Left lung (tissue), 10 donors: ENCODE measurements around the gene APOL1. TPM values are rescaled to one million over a fixed set of nuclear protein-coding genes. Genes with fewer than 3 reads are reported as not detected.
A peak's percentile ranks its signal among the peaks of the same experiment; 100 is the strongest.
"Not testable (repeated sequence)": the region's sequence is repeated elsewhere in the genome, so short reads cannot be mapped to it uniquely, and the experiment has no call there.

Source experiments
- ATAC-seq: fragments of 200-7000 bp; cut with Tn5 transposase; one replicate; pipeline ENCODE4 v1.9.1; 2020; ENCODE audit warnings: moderate library complexity
- DNase-seq, 4 donors: peaks; one replicate each; pipeline ENCODE4 v3.0.0-alpha.2; 2013 to 2020
- H3K27ac ChIP-seq, 2 donors: fragments of 200-600 bp; sonication (generic) in 1 of 2; one replicate each; pipeline versions ENCODE4 v1.5.0 to v1.8.0; 2020 to 2021
- H3K27me3 ChIP-seq, 2 donors: fragments of 200-600 bp; sonication (generic) in 1 of 2; one replicate each; pipeline versions ENCODE4 v1.5.0 to v1.8.0; 2020 to 2021
- H3K36me3 ChIP-seq, 2 donors: fragments of 200-600 bp; sonication (generic) in 1 of 2; one replicate each; pipeline versions ENCODE4 v1.5.0 to v1.8.0; 2020 to 2021
- H3K4me1 ChIP-seq, 2 donors: fragments of 200-600 bp; one replicate each; pipeline ENCODE4 v1.8.0; 2021
- H3K4me3 ChIP-seq, 2 donors: fragments of 200-600 bp; sonication (generic) in 1 of 2; one replicate each; pipeline versions ENCODE4 v1.5.0 to v1.8.0; 2020 to 2021; ENCODE audit warnings: mild to moderate bottlenecking in 1 of 2
- H3K9me3 ChIP-seq, 2 donors: fragments of 200-600 bp; sonication (generic) in 1 of 2; one replicate each; pipeline versions ENCODE4 v1.5.0 to v1.8.0; 2020 to 2021
- CTCF ChIP-seq, 2 donors: fragments of 200-600 bp; sonication (generic) in 1 of 2; IDR thresholded peaks; one replicate each; pipeline versions ENCODE4 v1.5.0 to v1.8.0; 2021; ENCODE audit warnings: antibody characterized with exemption in 2 of 2
- intact Hi-C, 2 donors: fragments of 100-400 bp; cut with DNase I; formaldehyde crosslinking; loops; one replicate each; pipeline versions ENCODE4 v1.11.2 to v1.14.2; 2022
- polyA plus RNA-seq, 6 donors: library from polyadenylated mRNA; unstranded; fragments of 120-200 nt; gene quantifications; one replicate each; pipeline ENCODE4 v1.2.1, GENCODE V29; 2013; ENCODE audit not compliant: insufficient read length in 6 of 6
- total RNA-seq, 2 donors: library from RNA; stranded (reverse); fragmentation: NEBNext Ultra II Directional; extraction: Animal tissue kit (Norgen Biotek cat#: 25700); gene quantifications; one replicate each; pipeline ENCODE4 v1.2.1, GENCODE V29; 2021
- donor health status: DM: no; HTN: yes; CAD: no.
- donor health status: DM: no; HTN: no; CAD: no.

Gene APOL1
- total and polyA plus RNA-seq, 8 donors, result 8.6 to 109 (median 13.5) TPM

DNA sequence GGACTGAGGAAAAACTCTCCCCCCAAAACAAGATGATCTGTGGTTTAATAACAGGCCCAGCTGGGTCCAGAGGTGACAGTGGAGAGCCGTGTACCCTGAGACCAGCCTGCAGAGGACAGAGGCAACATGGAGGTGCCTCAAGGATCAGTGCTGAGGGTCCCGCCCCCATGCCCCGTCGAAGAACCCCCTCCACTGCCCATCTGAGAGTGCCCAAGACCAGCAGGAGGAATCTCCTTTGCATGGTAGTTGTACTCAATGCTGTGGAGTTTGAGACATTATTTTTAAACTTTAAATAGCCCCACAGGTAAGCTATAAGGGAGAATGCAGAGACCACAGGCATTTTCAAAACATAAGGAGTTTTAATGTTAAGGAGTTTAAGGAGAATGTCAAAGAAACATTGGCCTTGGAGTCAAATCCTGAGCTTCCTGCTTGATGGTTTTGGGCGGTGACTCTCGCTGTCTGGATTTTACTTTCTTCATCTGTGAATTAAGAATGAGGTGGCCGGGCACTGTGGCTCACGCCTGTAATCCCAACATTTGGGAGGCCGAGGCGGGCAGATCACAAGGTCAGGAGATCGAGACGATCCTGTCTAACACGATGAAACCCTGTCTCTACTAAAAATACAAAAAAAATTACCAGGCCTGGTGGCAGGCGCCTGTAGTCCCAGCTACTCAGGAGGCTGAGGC is 6.8 kb downstream of the APOL1 start:
- ATAC-seq (no peak), DNase-seq (no peak)
- TF ChIP-seq CTCF (IDR thresholded peaks at IDR 0.05), result no peak
- Histone ChIP-seq H3K27me3 (no peaks in the 10 kb centered on the region), H3K36me3 (peaks cover 0 to 52% of the 10 kb centered on the region in 2 donors), H3K27ac (peak overlapping the region in 1 of 2 donors; percentile 57), H3K9me3 (no peaks in the 10 kb centered on the region), H3K4me3 (no peak overlapping the region), H3K4me1 (peaks cover under 1 to 42% of the 10 kb centered on the region in 2 donors)
- intact Hi-C loops, result no loop called here

GRCh38 chr22:36261675-36262074 is 8.7 kb downstream of the APOL1 start:
- ATAC-seq, H3K4me3 ChIP-seq, intact Hi-C loops, DNase-seq, H3K27me3 ChIP-seq, H3K9me3 ChIP-seq, H3K27ac ChIP-seq: not testable (repeated sequence)
- Histone ChIP-seq H3K36me3 (peaks cover 0 to 71% of the 10 kb centered on the region in 2 donors), H3K4me1 (peaks cover 0 to 29% of the 10 kb centered on the region in 2 donors)

DNA sequence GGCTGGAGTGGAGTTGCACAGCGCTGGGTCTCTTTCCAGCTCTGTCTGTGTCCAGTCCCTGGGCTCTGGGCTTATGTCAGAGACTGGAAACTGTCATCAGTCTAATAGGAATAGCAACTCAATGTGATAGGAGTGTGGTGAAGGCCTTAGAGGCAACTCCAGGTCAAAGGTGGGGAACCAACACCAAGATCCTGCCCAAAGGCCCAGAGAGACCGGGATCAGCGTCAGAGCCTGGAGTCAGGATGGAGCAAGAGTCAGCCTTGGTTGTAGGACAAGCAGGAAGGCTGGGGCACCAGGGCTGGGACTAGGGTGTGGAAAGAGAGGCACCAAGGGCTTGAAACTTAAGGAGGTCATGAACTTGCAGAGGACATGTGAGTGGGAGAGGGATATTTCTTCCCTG is 9.4 kb downstream of the APOL1 start:
- ATAC-seq, H3K27me3 ChIP-seq, H3K9me3 ChIP-seq, DNase-seq, H3K4me3 ChIP-seq, H3K27ac ChIP-seq, intact Hi-C loops: not testable (repeated sequence)
- H3K36me3 ChIP-seq, result peaks cover 0 to 75% of the 10 kb centered on the region in 2 donors
- peaks cover 0 to 23% of the 10 kb centered on the region in 2 donors for H3K4me1 ChIP-seq

GRCh38 chr22:36263216-36263673 is 10.3 kb downstream of the APOL1 start:
- ATAC-seq, result not testable (repeated sequence)
- H3K36me3 ChIP-seq, result peaks cover 0 to 65% of the 10 kb centered on the region in 2 donors

DNA sequence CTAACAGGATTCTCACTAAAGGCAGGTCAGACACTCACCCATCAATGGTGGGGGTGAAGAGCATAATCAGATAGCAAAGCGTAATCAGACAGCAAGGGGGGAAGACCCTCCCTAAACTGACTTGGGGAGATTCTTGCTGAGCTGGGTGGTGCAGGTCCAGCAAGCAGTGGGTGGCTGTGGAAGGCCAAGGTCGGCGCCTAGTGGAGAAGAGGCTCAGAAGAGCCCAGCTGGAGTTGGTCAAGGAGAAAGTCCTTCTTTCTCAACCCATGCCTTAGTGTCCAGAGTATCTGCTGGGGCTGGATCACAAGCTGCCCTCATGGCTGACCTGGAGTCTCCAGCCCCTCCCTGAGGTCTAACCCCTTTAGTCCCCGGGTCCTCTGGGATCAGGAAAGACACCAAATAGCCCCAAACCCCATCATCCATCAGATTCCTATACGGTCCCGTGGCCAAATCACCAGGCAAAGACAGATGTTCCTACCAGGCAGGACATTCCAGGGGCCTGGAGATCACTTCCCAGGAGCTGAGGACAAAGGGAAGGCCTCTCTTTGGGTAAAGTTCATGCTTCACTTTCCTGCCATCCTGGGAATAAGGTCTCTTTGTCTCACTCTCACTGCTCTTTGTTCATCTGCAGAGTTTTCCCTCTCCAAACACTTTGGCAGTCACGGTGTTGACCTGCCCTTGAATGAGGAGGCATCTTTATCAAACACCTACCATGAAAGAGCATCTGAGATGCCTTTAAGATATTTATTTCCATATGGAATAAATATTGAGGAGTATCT is 11.1 kb downstream of the APOL1 start:
- DNase-seq, H3K27me3 ChIP-seq, H3K27ac ChIP-seq, H3K4me3 ChIP-seq, ATAC-seq, H3K9me3 ChIP-seq, H3K4me1 ChIP-seq, intact Hi-C loops: not testable (repeated sequence)
- peaks cover 0 to 63% of the 10 kb centered on the region in 2 donors for H3K36me3 ChIP-seq

More at GRCh38 chr22:36263216-36263673, 10.3 kb downstream of the APOL1 start:
- H3K4me3 ChIP-seq, DNase-seq, H3K27me3 ChIP-seq, intact Hi-C loops, H3K9me3 ChIP-seq, H3K27ac ChIP-seq: not testable (repeated sequence)
- H3K4me1 ChIP-seq, result peaks cover 0 to 14% of the 10 kb centered on the region in 2 donors

GRCh38 chr22:36267058-36267457 is 14.1 kb downstream of the APOL1 start:
- no peak for DNase-seq
- intact Hi-C loops, result no loop called here
- Histone ChIP-seq H3K36me3 (peaks cover 0 to 50% of the 10 kb centered on the region in 2 donors), H3K9me3 (no peaks in the 10 kb centered on the region), H3K4me3 (no peak overlapping the region), H3K4me1 (no peaks in the 10 kb centered on the region), H3K27ac (no peak overlapping the region), H3K27me3 (no peaks in the 10 kb centered on the region)
- no peak for ATAC-seq
- no peak for TF ChIP-seq CTCF (IDR thresholded peaks at IDR 0.05)

- TF ChIP-seq CTCF (IDR thresholded peaks at IDR 0.05), result no peak
These were observed 15.1 kb downstream of the APOL1 start for GRCh38 chr22:36267896-36268485.

DNA sequence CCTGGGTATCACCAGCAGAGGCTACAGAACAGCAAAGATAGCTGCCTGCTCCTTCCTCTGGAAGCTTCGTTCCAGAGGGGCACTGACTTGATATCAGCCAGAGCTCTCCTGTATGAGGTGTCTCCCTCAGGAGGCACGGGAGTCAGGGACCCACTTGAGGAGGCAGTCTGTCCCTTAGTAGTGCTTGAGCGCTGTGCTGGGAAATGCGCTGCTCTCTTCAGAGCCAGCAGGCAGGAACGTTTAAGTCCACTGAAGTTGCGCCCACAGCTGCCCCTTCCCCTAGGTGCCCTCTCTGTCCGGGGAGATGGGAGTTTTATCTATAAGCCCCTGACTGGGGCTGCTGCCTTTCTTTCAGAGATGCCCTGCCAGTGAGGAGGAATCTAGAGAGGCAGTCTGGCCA is 18.3 kb downstream of the APOL1 start:
- not testable (repeated sequence) for H3K9me3 ChIP-seq, H3K27ac ChIP-seq, H3K27me3 ChIP-seq, DNase-seq, H3K36me3 ChIP-seq, H3K4me1 ChIP-seq, H3K4me3 ChIP-seq, ATAC-seq
- intact Hi-C loops, result loop anchor here in 1 of 2 donors (10.0 kb wide), 1 partner anchor 76 kb away; no protein-coding TSS in a partner anchor

More at GRCh38 chr22:36267896-36268485, 15.1 kb downstream of the APOL1 start:
- no peak for DNase-seq
- Histone ChIP-seq H3K9me3 (no peaks in the 10 kb centered on the region), H3K36me3 (peaks cover 0 to 40% of the 10 kb centered on the region in 2 donors), H3K27me3 (no peaks in the 10 kb centered on the region), H3K4me3 (no peak overlapping the region), H3K27ac (no peak overlapping the region), H3K4me1 (no peaks in the 10 kb centered on the region)
- no peak for ATAC-seq
- intact Hi-C loops, result no loop called here

DNA sequence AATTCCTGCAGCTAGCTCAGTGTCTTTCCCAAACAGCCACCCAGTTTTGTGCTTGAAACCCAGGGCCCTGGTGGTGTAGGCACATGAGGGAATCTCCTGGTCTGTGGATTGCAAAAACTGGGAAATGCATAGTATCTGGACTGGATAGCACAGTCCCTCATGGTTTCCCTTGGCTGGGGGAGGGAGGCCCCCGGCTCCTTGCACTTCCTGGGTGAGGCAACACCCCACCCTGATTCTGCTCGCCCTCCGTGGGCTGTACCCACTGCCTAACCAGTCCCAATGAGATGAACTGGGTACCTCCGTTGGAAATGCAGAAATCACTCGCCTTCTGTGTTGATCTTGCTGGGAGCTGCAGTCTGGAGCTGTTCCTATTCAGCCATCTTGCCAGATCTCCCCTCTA is 19.0 kb downstream of the APOL1 start:
- not testable (repeated sequence) for H3K27me3 ChIP-seq, H3K36me3 ChIP-seq, H3K4me3 ChIP-seq, H3K4me1 ChIP-seq, H3K9me3 ChIP-seq, H3K27ac ChIP-seq, ATAC-seq, DNase-seq
- intact Hi-C loops, result loop anchor here in 1 of 2 donors (10.0 kb wide), 1 partner anchor 77 kb away; no protein-coding TSS in a partner anchor
